ENCODE results near the gene RAB3C. TPM values are rescaled to one million over a fixed set of nuclear protein-coding genes. Genes with fewer than 3 reads are reported as not detected.

The RAB3C gene, protein sequence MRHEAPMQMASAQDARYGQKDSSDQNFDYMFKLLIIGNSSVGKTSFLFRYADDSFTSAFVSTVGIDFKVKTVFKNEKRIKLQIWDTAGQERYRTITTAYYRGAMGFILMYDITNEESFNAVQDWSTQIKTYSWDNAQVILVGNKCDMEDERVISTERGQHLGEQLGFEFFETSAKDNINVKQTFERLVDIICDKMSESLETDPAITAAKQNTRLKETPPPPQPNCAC
- total RNA-seq = not detected

DNA sequence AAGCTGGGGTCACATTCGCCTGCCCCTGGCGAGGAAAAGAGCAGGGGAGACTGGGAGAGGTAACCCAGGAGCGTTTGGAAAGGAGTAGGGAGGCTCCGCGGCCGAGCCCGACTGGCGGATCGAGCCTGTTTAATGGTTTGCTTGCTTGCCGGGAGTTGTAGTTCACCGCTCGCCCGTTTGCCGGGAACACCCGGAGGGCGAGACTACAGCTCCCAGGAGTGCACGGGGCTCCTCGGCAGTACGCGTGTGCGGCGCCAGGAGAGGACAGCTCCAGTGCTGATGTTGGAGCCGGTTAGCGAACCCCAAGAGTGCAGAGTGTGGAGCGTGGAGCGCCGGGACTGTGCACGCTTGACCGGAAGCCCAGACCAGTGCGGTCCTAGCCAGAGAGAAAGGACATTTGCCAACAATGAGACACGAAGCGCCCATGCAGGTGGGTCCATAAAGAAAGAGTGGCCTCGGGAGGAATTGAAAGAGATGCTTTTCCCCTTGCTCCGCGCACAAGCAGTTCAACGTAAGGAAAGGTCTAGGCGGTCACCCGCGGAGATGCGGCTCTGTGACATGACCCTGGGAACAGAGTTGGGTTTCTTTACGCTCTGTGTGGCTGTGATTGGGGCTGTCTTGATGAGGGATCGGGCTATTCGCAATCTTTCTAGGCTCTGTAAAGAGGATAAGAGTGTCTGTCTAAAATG lies at the start of gene RAB3C:
RAB3C (plus strand) TSS at position 273 of the 689 bp plus-strand sequence; CDS start at position 407, 134 bp downstream.

Other genes starting within 250 kb of the RAB3C start
- 1 to 10 TPM; 2.0 to 2.5 TPM for gene PLK2, start 123.0 kb upstream of the RAB3C start, total RNA-seq
- not detected for gene GAPT, start 91.6 kb upstream of the RAB3C start, total RNA-seq

Measured in activated naive CD4-positive, alpha-beta T cell treated with anti-CD3 and anti-CD28 coated beads, Interleukin-2, amount 10 ng/mL, durations not matched to agents 5 hours and 36 hours (primary cell).